WERI-Rb-1 (cell line): ENCODE data around the gene KLHL9.

Source experiments
- DNase-seq: peaks from one replicate; pipeline ENCODE4 v3.0.0-alpha.2; 2020
- H3K27ac ChIP-seq: fragments of 250-450 bp; sonication (Bioruptor Pico); 2 replicates; pipeline ENCODE4 v1.5.1; 2020; ENCODE audit warnings: mild to moderate bottlenecking, moderate library complexity
- H3K27me3 ChIP-seq: fragments of 250-450 bp; sonication (Bioruptor Pico); 2 replicates; pipeline ENCODE4 v1.5.1; 2021; ENCODE audit warnings: mild to moderate bottlenecking, low read depth, moderate library complexity; ENCODE audit not compliant: insufficient read depth, severe bottlenecking
- H3K36me3 ChIP-seq: fragments of 250-450 bp; sonication (Bioruptor Pico); 2 replicates; pipeline ENCODE4 v1.5.1; 2020; ENCODE audit warnings: mild to moderate bottlenecking, moderate library complexity
- H3K4me3 ChIP-seq: 2 replicates; pipeline ENCODE4 v1.5.1; 2011; ENCODE audit warnings: low read depth, mild to moderate bottlenecking, control low read depth, low read length
- H3K9me3 ChIP-seq: fragments of 250-450 bp; sonication (Bioruptor Pico); 2 replicates; pipeline ENCODE4 v1.5.1; 2021; ENCODE audit warnings: mild to moderate bottlenecking, moderate library complexity; ENCODE audit not compliant: severe bottlenecking
- TF ChIP-seq, protein P1 (sequence below): IDR thresholded peaks from 2 replicates; pipeline ENCODE4 v1.5.1; 2011; ENCODE audit warnings: low read depth, mild to moderate bottlenecking, control low read depth, inconsistent platforms, low read length

Gene KLHL9

DNA sequence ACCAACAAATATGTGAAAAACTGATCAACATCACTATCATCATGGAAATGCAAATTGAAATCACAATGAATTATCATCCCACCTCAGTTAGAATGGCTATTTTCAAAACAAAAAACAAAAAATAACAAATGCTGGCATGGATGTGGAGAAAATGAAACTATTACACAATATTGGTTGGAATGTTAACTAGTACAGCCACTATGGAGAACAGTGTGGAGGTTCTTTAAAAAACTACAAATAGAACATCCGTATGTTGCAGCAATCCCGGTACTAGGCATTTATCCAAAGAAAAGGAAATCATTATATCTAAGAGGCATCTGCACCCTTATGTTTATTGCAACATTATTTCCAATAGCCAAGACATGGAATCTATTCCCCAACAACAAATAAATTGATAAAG, 21.1 kb downstream of the KLHL9 start:
- DNase-seq = no peak
- no peaks in the 10 kb centered on the region for H3K36me3 ChIP-seq
- no peaks in the 10 kb centered on the region for H3K9me3 ChIP-seq
- H3K27me3 ChIP-seq = no peaks in the 10 kb centered on the region
- no peak overlapping the region for H3K27ac ChIP-seq
- TF ChIP-seq, protein P1, sequence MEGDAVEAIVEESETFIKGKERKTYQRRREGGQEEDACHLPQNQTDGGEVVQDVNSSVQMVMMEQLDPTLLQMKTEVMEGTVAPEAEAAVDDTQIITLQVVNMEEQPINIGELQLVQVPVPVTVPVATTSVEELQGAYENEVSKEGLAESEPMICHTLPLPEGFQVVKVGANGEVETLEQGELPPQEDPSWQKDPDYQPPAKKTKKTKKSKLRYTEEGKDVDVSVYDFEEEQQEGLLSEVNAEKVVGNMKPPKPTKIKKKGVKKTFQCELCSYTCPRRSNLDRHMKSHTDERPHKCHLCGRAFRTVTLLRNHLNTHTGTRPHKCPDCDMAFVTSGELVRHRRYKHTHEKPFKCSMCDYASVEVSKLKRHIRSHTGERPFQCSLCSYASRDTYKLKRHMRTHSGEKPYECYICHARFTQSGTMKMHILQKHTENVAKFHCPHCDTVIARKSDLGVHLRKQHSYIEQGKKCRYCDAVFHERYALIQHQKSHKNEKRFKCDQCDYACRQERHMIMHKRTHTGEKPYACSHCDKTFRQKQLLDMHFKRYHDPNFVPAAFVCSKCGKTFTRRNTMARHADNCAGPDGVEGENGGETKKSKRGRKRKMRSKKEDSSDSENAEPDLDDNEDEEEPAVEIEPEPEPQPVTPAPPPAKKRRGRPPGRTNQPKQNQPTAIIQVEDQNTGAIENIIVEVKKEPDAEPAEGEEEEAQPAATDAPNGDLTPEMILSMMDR = no peak
- no peak overlapping the region for H3K4me3 ChIP-seq

DNA sequence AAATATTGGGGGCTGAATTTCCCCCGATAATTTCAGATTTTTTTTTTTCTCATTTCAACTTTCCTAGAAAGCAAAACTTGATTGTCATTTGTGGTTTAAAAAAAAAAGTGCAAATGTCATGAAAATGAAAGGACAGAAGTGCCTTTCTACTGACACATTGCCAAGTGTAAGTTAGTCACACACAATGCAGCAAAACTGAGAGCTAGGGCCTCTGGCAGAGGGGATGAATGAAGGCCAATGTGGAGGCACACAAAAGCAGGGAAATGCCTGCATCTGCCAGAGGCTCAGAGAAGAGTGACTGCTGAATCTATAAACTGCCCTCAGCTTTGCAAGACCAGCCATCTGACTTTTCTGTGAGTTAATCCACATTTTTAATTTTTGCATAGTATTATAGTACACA, 23.3 kb downstream of the KLHL9 start:
- Histone ChIP-seq H3K36me3 (no peaks in the 10 kb centered on the region), H3K9me3 (no peaks in the 10 kb centered on the region), H3K27ac (no peak overlapping the region), H3K4me3 (no peak overlapping the region), H3K27me3 (peaks cover 3% of the 10 kb centered on the region)
- TF ChIP-seq, protein P1 = no peak
- DNase-seq = no peak

DNA sequence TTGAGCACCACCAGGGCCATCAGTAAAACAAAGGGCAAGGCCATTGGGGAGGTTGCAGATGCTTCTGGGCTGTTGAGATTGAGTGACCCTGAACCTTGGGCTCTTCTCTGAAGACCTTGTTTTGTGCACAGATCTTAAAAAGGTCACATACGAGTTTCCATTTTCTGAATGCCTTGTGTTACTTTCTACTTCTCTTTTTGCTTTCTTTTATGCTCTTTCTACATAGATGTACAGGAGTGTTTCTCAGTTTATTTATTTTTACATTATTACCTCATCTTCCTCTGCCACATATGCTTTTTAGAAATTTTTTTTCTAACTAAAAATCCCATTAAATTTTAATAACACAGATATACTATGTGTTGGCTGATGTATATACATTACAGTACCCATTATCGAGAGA, 30.0 kb downstream of the KLHL9 start, which contains the start of gene IFNA5:
Gene IFNA5 (minus strand): TSS at position 101 of the 400 bp plus-strand sequence. CDS start 57 bp downstream, at position 44.
- H3K27me3 ChIP-seq = peaks cover 8% of the 10 kb centered on the region
- no peak within 1 kb of the TSS for H3K4me3 ChIP-seq
- TF ChIP-seq, protein P1 = no peak

DNA sequence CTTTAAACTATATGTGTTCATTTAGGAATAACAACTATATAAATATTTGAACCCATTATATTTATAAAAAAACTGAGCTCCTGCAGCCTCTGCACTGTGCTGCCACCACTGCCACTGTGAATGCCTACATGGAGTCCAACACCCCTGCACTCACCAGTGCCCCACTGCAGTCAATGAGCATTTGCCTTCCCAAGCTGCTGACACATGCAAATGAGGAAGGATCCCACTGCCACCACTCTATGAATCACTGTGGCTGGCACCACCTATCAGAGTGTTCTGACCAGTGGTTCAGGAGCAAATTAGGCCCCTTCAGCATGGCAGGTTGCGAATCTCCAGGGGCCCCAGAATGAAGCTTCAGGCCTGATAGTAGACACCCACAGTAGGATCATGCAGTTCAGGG, 39.2 kb downstream of the KLHL9 start:
- Histone ChIP-seq H3K4me3 (no peak overlapping the region), H3K27me3 (peaks cover 5% of the 10 kb centered on the region), H3K27ac (no peak overlapping the region), H3K36me3 (no peaks in the 10 kb centered on the region), H3K9me3 (no peaks in the 10 kb centered on the region)
- TF ChIP-seq, protein P1 = no peak
- DNase-seq = no peak

More for the DNA sequence above, 30.0 kb downstream of the KLHL9 start, which contains the start of gene IFNA5:
- H3K27ac ChIP-seq = no peak within 1 kb of the TSS
- DNase-seq = no peak
- no peaks in the 10 kb centered on the region for H3K36me3 ChIP-seq
- no peaks in the 10 kb centered on the region for H3K9me3 ChIP-seq

DNA sequence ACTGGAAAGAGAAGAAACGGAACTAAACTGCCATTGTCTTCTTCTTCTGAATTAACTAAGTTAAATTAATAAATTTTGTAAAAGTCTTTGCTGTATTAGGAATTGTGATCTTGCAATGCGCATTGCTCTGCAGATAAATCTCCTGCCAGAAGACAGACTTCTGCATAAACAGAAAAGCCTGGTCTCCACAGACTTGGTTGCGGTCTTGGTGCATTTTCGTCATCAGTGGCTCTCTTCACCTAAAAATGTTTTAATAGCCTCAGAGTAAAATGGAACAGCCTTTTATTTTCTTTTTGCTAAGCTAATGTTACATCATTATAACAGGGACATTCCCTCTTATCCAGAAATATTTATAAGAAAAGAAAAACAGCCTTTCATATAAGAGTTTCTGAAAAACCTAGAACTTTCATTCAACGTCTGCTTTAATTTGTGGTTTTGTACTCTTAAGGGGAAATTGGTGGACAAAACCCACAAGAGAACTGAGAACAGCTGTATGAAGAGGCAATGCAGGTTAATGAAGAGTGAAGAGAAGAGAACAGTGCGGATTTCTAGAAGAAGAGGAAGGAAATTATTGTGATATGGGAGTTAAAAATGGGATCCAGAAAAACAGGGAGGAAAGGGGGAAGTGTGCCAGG, 40.2 kb downstream of the KLHL9 start:
- Histone ChIP-seq H3K4me3 (no peak overlapping the region), H3K9me3 (no peaks in the 10 kb centered on the region), H3K27ac (no peak overlapping the region), H3K36me3 (no peaks in the 10 kb centered on the region), H3K27me3 (no peaks in the 10 kb centered on the region)
- no peak for DNase-seq
- TF ChIP-seq, protein P1 = no peak

DNA sequence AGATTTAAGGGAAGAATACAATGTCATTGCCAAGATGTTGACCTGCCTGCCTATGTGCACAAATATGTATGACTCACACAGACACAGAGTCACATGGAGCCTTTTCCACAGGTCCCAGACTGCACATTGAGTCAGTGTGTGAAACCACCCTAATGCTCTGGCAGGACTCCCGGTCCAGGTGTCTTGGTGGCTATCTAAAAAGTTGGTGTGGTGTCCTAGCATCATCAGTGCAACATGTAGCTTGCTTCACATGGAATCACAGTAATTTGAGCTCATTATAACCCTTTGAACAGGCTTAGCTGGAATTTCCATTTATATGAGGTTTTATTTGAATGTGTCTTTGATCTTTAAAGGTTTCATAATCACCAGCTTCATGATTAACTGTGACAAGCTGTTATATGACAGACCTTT, 40.8 kb downstream of the KLHL9 start:
- no peak for DNase-seq
- H3K27ac ChIP-seq = no peak overlapping the region
- TF ChIP-seq, protein P1 = no peak
- H3K36me3 ChIP-seq = no peaks in the 10 kb centered on the region
- no peaks in the 10 kb centered on the region for H3K27me3 ChIP-seq
- H3K4me3 ChIP-seq = no peak overlapping the region
- no peaks in the 10 kb centered on the region for H3K9me3 ChIP-seq
